ENCODE results near the gene SIDT2. TPM values are rescaled to one million over a fixed set of nuclear protein-coding genes. Genes with fewer than 3 reads are reported as not detected.
A peak's percentile ranks its signal among the peaks of the same experiment; 100 is the strongest.
"Not testable (repeated sequence)": the region's sequence is repeated elsewhere in the genome, so short reads cannot be mapped to it uniquely, and the experiment has no call there.

The SIDT2 gene
- 3.2 and 8.1 TPM in 2 replicates for total RNA-seq

DNA sequence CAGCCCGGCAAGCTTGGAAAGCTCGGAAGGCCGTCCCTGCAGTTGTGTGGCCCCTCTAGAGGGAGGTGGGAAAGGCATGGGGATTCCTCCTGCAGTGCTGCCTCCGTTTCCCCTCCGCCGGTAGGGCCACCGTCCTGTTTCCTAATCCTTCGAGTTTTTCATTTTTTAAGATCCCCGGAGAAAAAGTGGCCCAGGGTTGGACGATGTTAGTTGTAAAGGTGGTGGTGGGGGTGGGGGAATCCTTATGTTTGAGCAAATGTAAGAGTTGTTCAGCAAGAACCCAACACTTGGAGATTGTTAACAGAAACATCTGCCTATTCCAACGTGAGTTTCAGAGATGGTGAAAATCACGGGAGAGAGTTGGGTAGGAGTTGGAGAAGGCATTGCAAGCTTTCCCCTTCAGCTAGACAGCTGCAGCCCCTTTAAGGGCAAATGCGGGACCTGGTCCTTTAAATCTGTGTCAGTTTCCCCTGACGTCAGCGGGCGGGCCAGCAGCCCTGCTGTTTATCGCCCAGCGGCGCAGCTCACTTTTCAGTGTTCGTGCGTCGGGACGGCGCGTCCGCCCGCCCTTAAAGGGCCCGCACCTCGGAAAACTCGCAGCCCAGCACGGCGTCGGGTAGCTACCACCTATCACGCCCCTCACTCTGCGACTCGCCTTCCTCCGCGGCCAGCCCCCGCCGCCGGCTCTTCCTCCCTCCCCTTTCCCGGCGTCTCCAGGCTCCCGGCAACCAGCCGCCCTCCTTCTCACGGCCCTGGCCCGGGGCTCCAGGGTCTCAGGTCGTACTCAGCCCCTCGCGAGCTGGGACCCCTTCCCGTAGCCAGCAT lies at the start of gene SIDT2:
SIDT2 (plus strand) TSS at position 534 of the 825 bp plus-strand sequence. CDS start 521 bp downstream, outside the sequence.
- H3K27me3 ChIP-seq (ENCODE audit: control insufficient read depth, insufficient read depth, low read length) = no peaks in the 10 kb centered on the region
- TF ChIP-seq, protein P1, sequence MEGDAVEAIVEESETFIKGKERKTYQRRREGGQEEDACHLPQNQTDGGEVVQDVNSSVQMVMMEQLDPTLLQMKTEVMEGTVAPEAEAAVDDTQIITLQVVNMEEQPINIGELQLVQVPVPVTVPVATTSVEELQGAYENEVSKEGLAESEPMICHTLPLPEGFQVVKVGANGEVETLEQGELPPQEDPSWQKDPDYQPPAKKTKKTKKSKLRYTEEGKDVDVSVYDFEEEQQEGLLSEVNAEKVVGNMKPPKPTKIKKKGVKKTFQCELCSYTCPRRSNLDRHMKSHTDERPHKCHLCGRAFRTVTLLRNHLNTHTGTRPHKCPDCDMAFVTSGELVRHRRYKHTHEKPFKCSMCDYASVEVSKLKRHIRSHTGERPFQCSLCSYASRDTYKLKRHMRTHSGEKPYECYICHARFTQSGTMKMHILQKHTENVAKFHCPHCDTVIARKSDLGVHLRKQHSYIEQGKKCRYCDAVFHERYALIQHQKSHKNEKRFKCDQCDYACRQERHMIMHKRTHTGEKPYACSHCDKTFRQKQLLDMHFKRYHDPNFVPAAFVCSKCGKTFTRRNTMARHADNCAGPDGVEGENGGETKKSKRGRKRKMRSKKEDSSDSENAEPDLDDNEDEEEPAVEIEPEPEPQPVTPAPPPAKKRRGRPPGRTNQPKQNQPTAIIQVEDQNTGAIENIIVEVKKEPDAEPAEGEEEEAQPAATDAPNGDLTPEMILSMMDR (IDR thresholded peaks at IDR 0.05; ENCODE audit: insufficient read depth, low read length, severe bottlenecking) = no peak
- FAIRE-seq = no peak

DNA sequence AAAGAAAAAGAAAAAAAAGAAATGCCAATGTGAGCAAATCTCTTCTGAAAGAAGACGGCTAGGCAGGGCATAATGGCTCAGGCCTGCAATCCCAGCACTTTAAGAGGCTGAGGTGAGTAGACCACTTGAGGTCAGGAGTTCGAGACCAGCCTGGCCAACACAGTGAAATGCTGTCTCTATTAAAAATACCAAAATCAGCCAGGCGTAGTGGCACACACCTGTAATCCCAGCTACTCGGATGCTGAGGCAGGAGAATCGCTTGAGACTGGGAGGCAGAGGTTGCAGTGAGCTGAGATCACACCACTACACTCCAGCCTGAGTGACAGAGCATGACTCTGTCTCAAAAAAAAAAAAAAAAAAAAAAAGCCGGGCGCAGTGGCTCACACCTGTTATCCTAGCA lies 48.1 kb upstream of the SIDT2 start:
- not testable (repeated sequence) for DNase-seq (ENCODE audit: low read depth); H3K4me3 ChIP-seq (ENCODE audit: low read depth, low read length); FAIRE-seq; H3K27me3 ChIP-seq (ENCODE audit: control insufficient read depth, insufficient read depth, low read length); H3K36me3 ChIP-seq (ENCODE audit: control insufficient read depth, insufficient read depth, low read length)

More for the DNA sequence above, at the start of gene SIDT2:
- H3K36me3 ChIP-seq (ENCODE audit: control insufficient read depth, insufficient read depth, low read length) = peaks cover 2% of the 10 kb centered on the region
- H3K4me3 ChIP-seq (ENCODE audit: low read depth, low read length) = peak within 1 kb of the TSS; percentile 77
- DNase-seq (ENCODE audit: low read depth) = peak; percentile 83

DNA sequence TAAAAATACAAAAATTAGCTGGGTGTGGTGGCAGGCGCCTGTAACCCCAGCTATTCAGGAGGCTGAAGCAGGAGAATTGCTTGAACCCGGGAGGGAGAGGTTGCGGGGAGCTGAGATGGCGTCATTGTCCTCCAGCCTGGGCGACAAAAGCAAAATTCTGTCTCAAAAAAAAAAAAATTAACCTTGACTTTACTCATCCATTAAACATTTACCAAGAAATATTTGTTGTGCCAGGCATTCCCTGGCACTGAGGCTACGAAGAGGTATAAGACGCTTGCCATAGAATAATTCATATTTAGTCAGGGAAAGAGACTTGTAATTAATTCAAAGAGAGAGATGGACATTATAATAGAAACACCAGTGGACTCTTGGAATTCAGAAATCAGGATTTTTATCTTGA lies 47.7 kb upstream of the SIDT2 start:
- TF ChIP-seq, protein P1 (IDR thresholded peaks at IDR 0.05; ENCODE audit: insufficient read depth, low read length, severe bottlenecking) = no peak
- Histone ChIP-seq H3K27me3 (ENCODE audit: control insufficient read depth, insufficient read depth, low read length) (no peaks in the 10 kb centered on the region), H3K36me3 (ENCODE audit: control insufficient read depth, insufficient read depth, low read length) (no peaks in the 10 kb centered on the region), H3K4me3 (ENCODE audit: low read depth, low read length) (no peak overlapping the region)
- DNase-seq (ENCODE audit: low read depth) = no peak
- FAIRE-seq = no peak

DNA sequence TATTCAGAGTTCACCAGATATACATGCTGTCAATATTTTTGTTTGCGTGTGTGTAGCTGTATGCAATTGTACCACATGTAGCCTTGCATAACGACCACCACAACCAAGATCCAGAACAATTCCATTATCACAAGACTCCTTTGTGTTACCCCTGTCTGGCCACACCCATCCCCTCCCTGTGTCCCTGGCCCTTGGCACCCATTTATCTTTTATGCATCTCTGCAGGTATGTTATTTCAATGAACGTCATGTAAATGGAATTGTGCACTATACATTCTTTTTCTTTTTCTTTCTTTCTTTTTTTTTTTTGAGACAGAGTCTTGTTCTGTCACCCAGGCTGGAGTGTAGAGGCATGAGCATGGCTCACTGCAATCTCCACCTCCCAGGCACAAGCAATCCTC lies 44.1 kb upstream of the SIDT2 start:
- Histone ChIP-seq H3K4me3 (ENCODE audit: low read depth, low read length) (no peak overlapping the region), H3K36me3 (ENCODE audit: control insufficient read depth, insufficient read depth, low read length) (no peaks in the 10 kb centered on the region), H3K27me3 (ENCODE audit: control insufficient read depth, insufficient read depth, low read length) (no peaks in the 10 kb centered on the region)
- FAIRE-seq (no peak), DNase-seq (ENCODE audit: low read depth) (no peak)
- TF ChIP-seq, protein P1 (IDR thresholded peaks at IDR 0.05; ENCODE audit: insufficient read depth, low read length, severe bottlenecking) = no peak

DNA sequence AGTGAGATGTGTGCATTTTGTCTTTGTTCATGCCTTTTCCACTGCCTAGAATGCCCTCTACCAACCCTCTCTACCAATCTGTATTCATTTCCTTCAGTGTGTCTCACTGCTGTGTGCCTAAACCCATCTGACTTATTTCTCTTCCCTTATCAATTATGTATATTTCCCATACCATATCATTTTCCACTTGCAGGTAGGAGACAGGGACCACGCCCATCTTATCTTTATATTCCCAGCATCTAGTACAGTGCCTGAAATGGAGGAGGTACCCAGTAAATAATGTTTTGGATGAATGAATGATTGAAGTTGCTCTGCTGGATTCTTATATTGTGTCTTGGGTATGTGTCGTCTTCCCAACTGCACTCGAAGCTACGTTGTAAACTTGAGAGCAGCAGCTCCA lies 43.6 kb upstream of the SIDT2 start:
- H3K4me3 ChIP-seq (ENCODE audit: low read depth, low read length); H3K27me3 ChIP-seq (ENCODE audit: control insufficient read depth, insufficient read depth, low read length); H3K36me3 ChIP-seq (ENCODE audit: control insufficient read depth, insufficient read depth, low read length); DNase-seq (ENCODE audit: low read depth): not testable (repeated sequence)
- peak; percentile 94 for FAIRE-seq

DNA sequence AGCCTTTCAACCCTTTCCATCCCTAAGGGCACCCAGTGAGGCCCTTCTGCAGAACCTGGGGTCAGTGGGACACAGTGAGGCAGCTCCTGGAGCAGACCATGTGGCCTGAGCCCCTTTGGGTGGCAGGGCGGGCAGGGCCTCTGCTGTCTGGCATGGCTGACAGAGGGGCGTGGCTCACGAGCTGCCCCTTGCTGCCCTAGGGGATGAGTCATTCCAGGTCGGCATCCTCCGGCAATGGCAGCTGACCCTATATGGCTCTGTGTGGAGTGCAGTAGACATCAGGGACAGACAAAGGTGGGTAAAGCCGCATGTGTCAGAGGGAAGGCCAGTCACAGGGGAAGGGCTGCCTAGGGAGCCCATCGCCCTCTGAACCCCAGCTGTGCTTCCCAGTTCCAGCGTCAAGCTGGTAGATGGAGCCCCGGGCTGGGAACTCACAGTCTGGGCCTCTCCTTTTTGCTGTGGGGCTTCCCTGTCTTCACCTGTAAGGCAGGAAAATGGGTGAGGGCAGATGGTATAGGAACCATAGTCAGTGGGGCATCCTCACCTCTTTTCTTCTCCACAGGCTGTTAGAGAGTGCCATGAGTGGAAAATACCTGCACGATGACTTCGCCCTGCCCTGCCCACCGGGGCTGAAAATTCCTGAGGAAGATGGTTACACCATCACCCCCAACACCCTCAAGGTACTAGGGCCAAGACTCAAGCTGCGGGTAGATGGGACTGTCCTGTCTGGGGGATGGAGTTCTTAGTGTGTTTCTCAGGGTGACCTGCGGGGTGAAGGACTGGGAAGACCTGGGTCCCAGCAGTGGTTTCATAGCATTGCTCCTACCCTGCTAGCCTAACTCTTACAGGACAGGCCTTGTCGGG lies 41.1 kb upstream of the SIDT2 start:
- not testable (repeated sequence) for H3K36me3 ChIP-seq (ENCODE audit: control insufficient read depth, insufficient read depth, low read length); H3K27me3 ChIP-seq (ENCODE audit: control insufficient read depth, insufficient read depth, low read length); DNase-seq (ENCODE audit: low read depth); H3K4me3 ChIP-seq (ENCODE audit: low read depth, low read length)
- peak; percentile 86 for FAIRE-seq

DNA sequence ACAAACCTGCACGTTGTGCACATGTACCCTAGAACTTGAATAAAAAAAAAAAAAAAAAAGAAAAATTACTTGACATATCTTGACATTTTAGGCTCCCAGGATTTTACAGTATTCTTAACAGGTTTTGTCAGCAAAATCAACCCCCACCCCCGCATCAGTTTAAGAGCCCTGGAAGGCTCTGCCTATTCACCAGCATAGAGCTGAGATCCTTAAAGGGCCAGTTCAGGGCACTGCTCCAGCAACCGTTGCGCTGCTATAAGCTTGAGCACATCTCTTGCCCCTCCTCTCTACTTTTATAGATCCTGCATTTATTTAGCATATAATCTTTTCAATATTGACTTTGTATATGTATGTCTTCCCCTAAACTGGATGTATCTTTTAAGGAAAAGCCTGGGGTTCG lies 35.2 kb upstream of the SIDT2 start:
- TF ChIP-seq, protein P1 (IDR thresholded peaks at IDR 0.05; ENCODE audit: insufficient read depth, low read length, severe bottlenecking) = no peak
- peak; percentile 55 for DNase-seq (ENCODE audit: low read depth)

More for the DNA sequence above, 35.2 kb upstream of the SIDT2 start:
- FAIRE-seq = no peak
- peak overlapping the region; percentile 58 for H3K4me3 ChIP-seq (ENCODE audit: low read depth, low read length)
- H3K36me3 ChIP-seq (ENCODE audit: control insufficient read depth, insufficient read depth, low read length) = peaks cover 6% of the 10 kb centered on the region
- H3K27me3 ChIP-seq (ENCODE audit: control insufficient read depth, insufficient read depth, low read length) = no peaks in the 10 kb centered on the region

Measured in bronchial epithelial cell (primary cell).